PFSK-1 (cell line): ENCODE results near the gene LBHD2.

Experiments used
- FOXP2 ChIP-seq: optimal IDR thresholded peaks from 2 replicates; pipeline ENCODE3; 2011; ENCODE audit warnings: borderline replicate concordance, control low read depth, inconsistent platforms; ENCODE audit not compliant: insufficient read depth; ENCODE audit errors: extremely low read length, extremely low read depth
- POLR2AphosphoS5 ChIP-seq: IDR thresholded peaks from 2 replicates; pipeline ENCODE4 v1.6.1; 2012; ENCODE audit warnings: low read depth, mild to moderate bottlenecking, control low read depth, low read length, moderate library complexity
- REST ChIP-seq, 2 experiments: IDR thresholded peaks; 2 replicates each; pipeline versions ENCODE4 v1.6.1 to v1.8.0; 2011 to 2012; ENCODE audit warnings: low read depth in 2 of 2, low read length in 2 of 2, control low read depth in 1 of 2, inconsistent platforms in 1 of 2, mild to moderate bottlenecking in 1 of 2, moderate library complexity in 1 of 2; ENCODE audit not compliant: insufficient read depth in 1 of 2
- SIN3A ChIP-seq: IDR thresholded peaks from 2 replicates; pipeline ENCODE4 v1.6.1; 2012; ENCODE audit warnings: mild to moderate bottlenecking, low read length, moderate library complexity, borderline replicate concordance; ENCODE audit not compliant: insufficient read depth
- TAF1 ChIP-seq: IDR thresholded peaks from 2 replicates; pipeline ENCODE4 v1.6.1; 2012; ENCODE audit warnings: low read length, control low read depth, borderline replicate concordance; ENCODE audit not compliant: insufficient read depth

The LBHD2 gene

GRCh38 chr14:103085106-103086091 is 1.4 kb downstream of the LBHD2 start:
- TF ChIP-seq REST (IDR thresholded peaks at IDR 0.05; ENCODE audit: insufficient read depth in 1 of 2, low read depth in 2 of 2, low read length in 2 of 2) (no peak), FOXP2 (no peak), SIN3A (no peak), POLR2AphosphoS5 (no peak), TAF1 (no peak)

GRCh38 chr14:103086771-103087342 is 2.8 kb downstream of the LBHD2 start:
- no peak for TF ChIP-seq FOXP2
- no peak for TF ChIP-seq POLR2AphosphoS5
- TF ChIP-seq REST (IDR thresholded peaks at IDR 0.05; ENCODE audit: insufficient read depth in 1 of 2, low read depth in 2 of 2, low read length in 2 of 2), result no peak
- no peak for TF ChIP-seq TAF1
- no peak for TF ChIP-seq SIN3A

GRCh38 chr14:103087343-103087835 is 3.4 kb downstream of the LBHD2 start:
- no peak for TF ChIP-seq SIN3A
- TF ChIP-seq TAF1, result no peak
- no peak for TF ChIP-seq POLR2AphosphoS5
- TF ChIP-seq REST (IDR thresholded peaks at IDR 0.05; ENCODE audit: insufficient read depth in 1 of 2, low read depth in 2 of 2, low read length in 2 of 2), result no peak
- TF ChIP-seq FOXP2, result no peak

- TF ChIP-seq REST (IDR thresholded peaks at IDR 0.05; ENCODE audit: insufficient read depth in 1 of 2, low read depth in 2 of 2, low read length in 2 of 2) (no peak), FOXP2 (no peak), TAF1 (no peak), POLR2AphosphoS5 (no peak), SIN3A (no peak)
Measured at GRCh38 chr14:103088921-103089320, 4.9 kb downstream of the LBHD2 start.
